ENCODE data around the gene C19orf12. TPM values are rescaled to one million over a fixed set of nuclear protein-coding genes. Genes with fewer than 3 reads are reported as not detected.
A peak's percentile ranks its signal among the peaks of the same experiment; 100 is the strongest.
"Not testable (repeated sequence)": the region's sequence is repeated elsewhere in the genome, so short reads cannot be mapped to it uniquely, and the experiment has no call there.

C19orf12 gene
- total RNA-seq, 3 donors from 2014 or later (not counting 1 experiment from before 2014, with no cell fraction given): 33.1 to 52.6 (median 47.5) TPM

DNA sequence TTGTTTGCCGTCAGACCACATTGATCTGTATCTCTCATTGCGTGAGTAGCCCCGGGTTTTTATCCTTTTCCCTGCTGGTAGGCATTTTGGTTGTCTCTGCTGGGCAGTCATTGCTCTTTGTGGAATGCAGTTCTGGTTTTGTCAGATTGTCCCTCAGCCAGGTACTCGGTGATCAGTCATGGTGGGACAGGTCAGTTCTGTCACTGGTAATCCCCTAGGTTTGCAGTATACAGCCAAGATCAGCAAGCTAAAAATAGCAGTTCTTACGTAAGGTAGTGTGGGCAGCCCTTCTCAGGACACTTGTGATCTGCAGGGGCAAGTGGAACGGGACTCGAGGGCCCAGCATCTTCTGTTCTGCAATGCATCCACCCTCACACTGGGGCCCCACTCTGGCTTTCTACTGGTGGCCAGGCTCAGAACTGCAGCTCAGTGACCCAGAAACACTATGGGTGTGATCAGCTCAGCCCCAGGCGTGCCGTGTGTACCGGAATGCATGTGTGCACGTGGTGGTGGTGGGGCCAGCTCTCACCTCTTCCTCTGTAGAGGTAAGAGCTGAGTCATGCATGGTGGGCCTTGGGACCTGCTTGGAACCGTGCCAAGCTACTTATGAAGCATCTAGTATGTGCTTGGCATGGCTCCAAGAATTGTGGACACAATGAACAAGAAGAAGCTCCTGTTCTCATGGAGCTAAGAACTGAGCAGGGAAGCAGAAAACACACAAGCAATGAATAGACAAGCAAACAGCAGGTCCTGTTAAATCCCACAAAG lies 43.5 kb downstream of the C19orf12 start:
- peak; percentile 81 to 93 for DNase-seq
- WGBS (ENCODE audit: insufficient coverage): 13% methylated on average over 12 of the region's 12 CpGs
- H3K4me3 ChIP-seq (ENCODE audit: low read length): peak overlapping the region; percentile 8

GRCh38 chr19:29671026-29671392 lies 44.1 kb downstream of the C19orf12 start:
- H3K36me3 Mint-ChIP-seq; ATAC-seq; H3K9me3 ChIP-seq (ENCODE audit: control insufficient read depth, insufficient read depth, low read length); H3K27me3 ChIP-seq (ENCODE audit: control insufficient read depth, insufficient read depth, low read length); DNase-seq; H3K9me3 Mint-ChIP-seq; H3K27me3 Mint-ChIP-seq (ENCODE audit: low read depth in 2 of 2): not testable (repeated sequence)
- WGBS (ENCODE audit: insufficient coverage): 58% methylated on average over 5 of the region's 6 CpGs
- intact Hi-C loops (cut with micrococcal nuclease): loop anchor here (1.0 to 2.0 kb wide), 3 partner anchors 9 to 61 kb away; no protein-coding TSS in a partner anchor
- Histone ChIP-seq H3K4me1 (ENCODE audit: control insufficient read depth, insufficient read depth, low read length) (peaks cover 100% of the 10 kb centered on the region), H3K36me3 (ENCODE audit: control insufficient read depth, insufficient read depth, low read length) (peaks cover 27% of the 10 kb centered on the region), H3K4me3 (ENCODE audit: low read length) (peak overlapping the region; percentile 8), H3K27ac (ENCODE audit: low read length) (peak overlapping the region; percentile 96)
- Mint-ChIP-seq H3K4me1 (peaks cover 74 to 83% of the 10 kb centered on the region in 2 donors), H3K4me3 (peak overlapping the region; percentile 91), H3K27ac (peak overlapping the region; percentile 94 to 98)

More for the DNA sequence above, 43.5 kb downstream of the C19orf12 start:
- Histone ChIP-seq H3K4me1 (ENCODE audit: control insufficient read depth, insufficient read depth, low read length) (peaks cover 100% of the 10 kb centered on the region), H3K27ac (ENCODE audit: low read length) (peak overlapping the region; percentile 96), H3K27me3 (ENCODE audit: control insufficient read depth, insufficient read depth, low read length) (no peaks in the 10 kb centered on the region), H3K9me3 (ENCODE audit: control insufficient read depth, insufficient read depth, low read length) (no peaks in the 10 kb centered on the region), H3K36me3 (ENCODE audit: control insufficient read depth, insufficient read depth, low read length) (peaks cover 31% of the 10 kb centered on the region)
- H3K36me3 Mint-ChIP-seq: no peaks in the 10 kb centered on the region
- H3K4me1 Mint-ChIP-seq: peaks cover 75 to 85% of the 10 kb centered on the region in 2 donors
- peak; percentile 71 to 86 (median 71) for ATAC-seq
- peak; percentile 77 for TF ChIP-seq CTCF (IDR thresholded peaks at IDR 0.05)
- peak overlapping the region; percentile 91 for H3K4me3 Mint-ChIP-seq
- no peaks in the 10 kb centered on the region for H3K9me3 Mint-ChIP-seq
- no peaks in the 10 kb centered on the region for H3K27me3 Mint-ChIP-seq (ENCODE audit: low read depth in 2 of 2)
- intact Hi-C loops (cut with micrococcal nuclease): loop anchor here (1.0 to 2.0 kb wide), 4 partner anchors 9 to 61 kb away; no protein-coding TSS in a partner anchor
- H3K27ac Mint-ChIP-seq: peak overlapping the region; percentile 94 to 98

DNA sequence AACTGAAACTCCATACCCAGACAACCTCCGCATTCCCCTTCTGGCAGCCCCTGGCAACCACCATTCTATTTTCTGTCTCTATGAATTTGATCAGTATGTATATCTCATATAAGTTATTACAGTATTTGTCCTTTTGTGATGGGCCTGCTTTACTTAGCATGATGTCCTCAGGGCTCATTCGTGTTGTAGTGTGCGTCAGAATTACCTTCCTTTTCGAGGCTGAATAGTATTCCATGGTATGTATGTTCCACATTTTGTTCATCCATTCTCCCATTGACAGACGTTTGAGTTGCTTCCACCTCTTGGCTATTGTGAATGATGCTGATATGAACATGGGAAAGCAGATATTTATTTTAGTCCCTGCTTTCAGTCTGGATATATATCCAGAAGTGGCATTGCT lies 44.8 kb downstream of the C19orf12 start:
- Histone ChIP-seq H3K36me3 (ENCODE audit: control insufficient read depth, insufficient read depth, low read length) (peaks cover 20% of the 10 kb centered on the region), H3K27me3 (ENCODE audit: control insufficient read depth, insufficient read depth, low read length) (no peaks in the 10 kb centered on the region), H3K4me1 (ENCODE audit: control insufficient read depth, insufficient read depth, low read length) (peaks cover 98% of the 10 kb centered on the region), H3K27ac (ENCODE audit: low read length) (peak overlapping the region; percentile 96), H3K4me3 (ENCODE audit: low read length) (no peak overlapping the region), H3K9me3 (ENCODE audit: control insufficient read depth, insufficient read depth, low read length) (no peaks in the 10 kb centered on the region)
- Mint-ChIP-seq H3K4me1 (peaks cover 74 to 76% of the 10 kb centered on the region in 2 donors), H3K27ac (peak overlapping the region; percentile 94 to 98), H3K36me3 (no peaks in the 10 kb centered on the region), H3K4me3 (peak overlapping the region; percentile 91), H3K9me3 (no peaks in the 10 kb centered on the region), H3K27me3 (ENCODE audit: low read depth in 2 of 2) (no peaks in the 10 kb centered on the region)
- DNase-seq: peak in 1 of 2 donors; percentile 6
- 85% methylated on average over 5 of the region's 5 CpGs for WGBS (ENCODE audit: insufficient coverage)
- ATAC-seq: no peak
- intact Hi-C loops (cut with micrococcal nuclease): loop anchor here (2.0 kb wide), 1 partner anchor 17 kb away; no protein-coding TSS in a partner anchor
- TF ChIP-seq CTCF (IDR thresholded peaks at IDR 0.05): no peak
